Activated T-helper 1 cell treated with anti-CD3 and anti-CD28 coated beads, Interleukin-2, amount 50 U/mL, for 16 hours (primary cell): ENCODE results near the gene FHOD3.
"Not testable (repeated sequence)": the region's sequence is repeated elsewhere in the genome, so short reads cannot be mapped to it uniquely, and the experiment has no call there.

Experiments used
- DNase-seq, 2 donors: peaks; one replicate each; pipeline ENCODE4 v3.0.0-alpha.2; 2020; ENCODE audit warnings: low read depth in 1 of 2, low spot score in 1 of 2

FHOD3 gene

DNA sequence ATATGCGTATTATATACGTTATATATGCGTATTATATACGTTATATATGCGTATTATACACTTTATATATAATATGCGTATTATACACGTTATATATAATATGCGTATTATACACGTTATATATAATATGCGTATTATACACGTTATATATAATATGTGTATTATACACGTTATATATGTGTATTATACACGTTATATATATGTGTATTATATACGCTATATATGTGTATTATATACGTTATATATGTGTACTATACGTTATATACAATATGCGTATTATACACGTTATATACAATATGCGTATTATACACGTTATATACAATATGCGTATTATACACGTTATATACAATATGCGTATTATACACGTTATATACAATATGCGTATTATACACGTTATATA lies 465.5 kb downstream of the FHOD3 start:
- not testable (repeated sequence) for DNase-seq

DNA sequence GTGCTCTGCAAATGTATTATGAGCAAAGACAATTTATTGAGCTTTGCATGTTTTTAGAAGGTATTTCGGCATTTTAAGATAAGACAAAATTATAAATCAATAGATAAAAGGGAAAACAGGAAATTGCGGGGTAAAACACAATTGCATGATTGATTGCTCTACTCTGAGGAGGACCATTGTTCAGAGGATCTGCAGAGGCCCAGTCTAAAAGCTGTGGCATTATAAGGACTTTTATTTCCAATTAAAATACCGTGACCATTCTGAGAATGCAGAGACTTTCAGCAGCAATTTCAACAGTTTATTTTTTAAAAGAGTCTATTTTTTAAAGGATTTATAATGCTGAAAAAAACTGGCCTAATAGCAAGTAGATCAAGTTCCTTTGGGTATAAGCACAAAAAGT lies 469.3 kb downstream of the FHOD3 start:
- DNase-seq: no peak

DNA sequence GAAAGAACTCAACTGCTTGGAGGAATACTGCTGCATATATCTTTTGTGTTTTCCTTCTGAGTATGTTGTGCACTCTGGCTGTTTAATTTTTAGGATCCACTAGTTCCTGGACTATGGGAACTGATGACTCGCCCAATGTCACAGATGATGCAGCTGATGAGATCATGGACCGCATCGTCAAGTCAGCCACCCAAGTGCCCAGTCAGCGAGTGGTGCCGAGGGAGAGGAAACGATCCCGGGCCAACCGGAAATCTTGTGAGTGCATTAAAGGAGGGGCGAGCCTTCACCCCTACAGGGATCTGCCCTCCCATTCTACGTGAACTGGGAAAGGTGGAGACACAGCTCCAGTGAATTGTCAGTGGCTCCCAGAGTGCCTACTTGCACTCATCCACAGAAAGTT lies 471.7 kb downstream of the FHOD3 start:
- no peak for DNase-seq

DNA sequence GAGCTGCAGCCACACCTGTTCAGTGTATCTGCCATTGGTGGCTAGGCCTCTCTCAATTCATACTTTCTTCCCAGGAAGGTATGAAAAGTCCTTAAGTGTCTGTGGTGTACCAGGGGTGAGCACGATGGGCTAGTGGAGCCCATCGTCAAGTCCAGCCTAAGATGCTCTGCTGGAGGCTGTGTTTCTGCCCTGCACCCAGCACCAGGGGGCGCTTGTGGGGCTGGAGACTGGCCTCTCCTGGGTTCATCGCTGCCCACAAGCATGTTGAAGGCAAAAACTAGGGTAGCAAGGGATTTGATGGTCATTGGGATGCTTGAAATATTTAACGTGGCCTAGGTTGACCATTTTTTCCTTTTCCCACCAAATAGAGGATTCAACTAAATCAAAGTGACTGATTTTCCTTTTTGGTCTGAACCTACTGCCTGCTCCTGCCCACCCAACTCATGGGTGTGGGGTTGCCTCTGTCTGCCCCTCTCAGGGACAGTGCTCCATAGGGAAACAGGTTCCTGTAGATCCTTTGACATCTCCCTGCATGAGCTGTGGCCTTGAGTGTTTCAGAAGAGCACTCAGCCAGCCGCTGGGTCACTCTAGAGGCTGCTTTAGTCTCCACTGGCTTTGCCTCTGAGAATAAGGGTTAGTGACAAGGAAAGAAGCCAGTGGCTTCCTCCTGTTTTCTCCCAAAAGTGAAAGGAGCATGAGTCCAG lies 472.2 kb downstream of the FHOD3 start:
- DNase-seq: no peak

DNA sequence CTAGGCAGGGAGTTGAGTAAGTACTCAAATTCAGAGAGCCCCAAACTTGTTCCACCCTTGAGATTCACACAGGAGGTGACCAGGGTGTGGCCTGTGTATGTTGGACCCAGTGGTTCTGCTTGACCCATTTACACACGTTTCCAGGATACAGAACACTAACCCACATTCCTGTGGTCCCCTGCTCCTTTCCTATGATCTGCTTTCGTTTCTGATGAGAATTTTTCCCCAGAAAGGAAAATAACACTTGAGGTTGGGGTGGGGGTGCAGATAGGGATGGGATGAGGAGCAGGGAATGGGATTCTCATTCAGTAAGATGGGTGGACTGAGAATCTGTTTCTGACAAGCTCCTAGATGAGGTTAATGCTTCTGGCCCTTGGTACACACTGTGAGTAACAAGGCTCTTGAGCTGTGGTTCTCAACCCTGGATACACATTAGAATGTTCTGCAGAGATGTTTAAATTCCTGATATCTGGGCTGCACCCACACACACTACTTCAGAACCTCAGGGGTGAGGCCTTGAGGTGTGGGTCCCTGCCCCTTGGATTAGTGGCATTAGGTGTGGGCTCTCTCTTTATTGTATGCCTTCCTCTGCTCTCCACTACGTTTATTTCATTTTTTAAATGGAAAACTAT lies 472.9 kb downstream of the FHOD3 start:
- DNase-seq: no peak

DNA sequence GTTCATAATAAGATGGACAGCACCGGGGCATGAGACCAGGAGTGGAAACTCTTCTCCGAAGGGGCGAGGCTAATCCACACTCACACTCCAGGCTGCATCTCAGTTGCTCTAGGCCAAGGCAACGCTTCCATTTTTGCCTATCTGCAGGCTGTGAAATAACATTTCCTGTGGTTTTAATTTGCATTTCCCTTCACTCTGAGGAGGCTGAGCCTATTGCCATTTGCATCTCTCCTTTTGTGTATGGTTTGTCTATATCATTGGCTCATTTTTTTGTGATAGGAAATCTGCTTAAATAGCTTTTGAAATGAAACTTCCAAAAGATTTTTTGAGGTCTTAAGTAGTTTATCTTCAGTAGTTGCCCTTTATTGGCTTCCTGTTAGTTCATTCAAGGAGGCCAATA lies 473.7 kb downstream of the FHOD3 start:
- DNase-seq: no peak

DNA sequence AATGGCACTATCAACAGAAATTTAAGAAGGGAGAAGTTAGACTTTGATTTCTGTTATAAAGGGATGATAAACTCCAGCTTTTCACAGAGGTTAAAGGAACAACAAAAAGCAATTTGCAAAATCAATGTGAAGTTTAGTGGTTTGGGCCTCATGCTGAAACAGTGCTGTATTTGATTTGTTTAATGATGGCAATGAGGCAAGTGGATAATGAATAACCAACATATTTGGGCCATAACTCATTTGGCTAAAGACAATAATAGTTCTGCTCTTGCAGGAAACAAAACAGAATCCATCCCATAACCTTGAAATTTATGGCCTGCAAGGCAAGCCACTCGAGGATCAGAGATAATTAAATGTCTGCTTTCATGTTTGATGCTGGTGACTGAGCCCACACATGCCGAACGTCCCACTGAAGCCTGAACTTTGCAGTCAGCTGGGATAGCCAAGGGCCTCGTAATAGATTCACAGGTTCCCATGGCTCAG lies 474.8 kb downstream of the FHOD3 start:
- no peak for DNase-seq

DNA sequence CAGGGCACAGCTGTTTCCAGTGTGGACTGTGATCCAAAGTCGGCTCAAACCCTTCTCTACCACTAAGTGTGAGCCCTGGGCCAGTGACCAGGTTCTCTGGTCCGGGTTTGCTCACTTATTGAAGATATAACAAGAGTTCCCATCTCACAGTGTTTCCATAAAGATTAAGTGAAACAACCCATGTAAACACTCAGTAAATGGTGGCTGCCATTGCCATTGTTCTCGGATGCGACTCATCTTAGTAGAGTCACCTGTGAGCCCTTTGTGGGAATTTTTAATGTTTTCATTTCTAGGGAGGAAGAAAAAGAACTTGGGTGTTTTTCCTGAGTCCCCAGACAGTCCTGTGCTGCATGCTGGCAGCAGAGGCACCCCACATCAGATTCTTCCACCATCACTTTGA lies 477.9 kb downstream of the FHOD3 start:
- no peak for DNase-seq

DNA sequence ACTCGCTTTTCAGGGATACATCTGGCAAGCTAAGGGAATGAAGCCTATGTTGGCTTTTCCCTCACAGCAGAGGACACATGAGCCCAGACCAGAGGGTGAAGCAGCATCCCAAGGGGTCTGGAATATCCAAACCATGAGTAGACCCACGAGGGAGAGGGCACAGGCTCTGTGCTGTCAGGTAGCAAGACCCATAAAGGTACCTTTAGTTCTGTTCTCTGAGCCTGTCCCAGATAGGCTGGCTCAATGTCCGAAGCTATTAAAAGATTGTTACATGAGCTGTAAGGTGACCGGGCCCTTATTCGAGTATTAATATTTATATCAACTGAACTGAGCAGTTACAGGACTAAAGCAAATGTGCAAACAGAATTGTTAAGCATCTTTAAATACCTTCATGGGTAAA lies 479.1 kb downstream of the FHOD3 start:
- no peak for DNase-seq

DNA sequence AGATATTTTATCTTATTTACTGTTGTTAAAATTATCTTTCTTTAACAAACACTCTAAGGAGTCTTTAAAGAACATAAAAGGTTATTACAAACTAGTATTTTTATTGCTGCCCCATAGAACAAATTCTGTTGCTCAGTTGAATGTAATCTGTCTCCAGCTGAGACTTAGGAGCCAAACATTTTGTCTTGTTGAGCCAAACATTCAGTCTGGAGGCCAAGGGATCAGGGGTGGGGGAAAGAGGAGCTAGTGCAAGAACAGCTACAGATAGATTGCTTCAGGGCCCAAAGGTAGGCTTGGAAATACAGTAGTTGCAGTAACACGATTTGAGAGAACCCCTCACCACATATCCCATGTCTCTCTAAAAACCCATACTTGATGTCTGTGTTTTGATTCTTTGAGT lies 480.1 kb downstream of the FHOD3 start:
- no peak for DNase-seq

DNA sequence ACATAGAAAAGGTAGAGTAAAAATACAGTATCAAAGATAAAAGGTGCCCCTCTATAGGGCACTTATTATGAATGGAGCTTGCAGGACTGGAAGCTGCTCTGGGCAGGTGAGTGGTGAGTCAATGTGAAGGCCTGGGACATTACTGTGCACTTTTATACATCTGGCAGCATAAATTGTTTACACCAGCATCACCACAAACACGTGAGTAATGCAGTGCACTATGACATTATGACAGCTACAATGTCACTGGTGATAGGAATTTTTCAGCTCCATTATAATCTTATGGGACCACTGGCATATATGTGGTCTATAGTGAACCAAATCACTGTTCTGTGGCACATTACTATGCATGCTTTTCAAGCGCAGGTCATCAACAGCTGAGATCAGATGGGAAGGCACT lies 483.2 kb downstream of the FHOD3 start:
- DNase-seq: no peak

DNA sequence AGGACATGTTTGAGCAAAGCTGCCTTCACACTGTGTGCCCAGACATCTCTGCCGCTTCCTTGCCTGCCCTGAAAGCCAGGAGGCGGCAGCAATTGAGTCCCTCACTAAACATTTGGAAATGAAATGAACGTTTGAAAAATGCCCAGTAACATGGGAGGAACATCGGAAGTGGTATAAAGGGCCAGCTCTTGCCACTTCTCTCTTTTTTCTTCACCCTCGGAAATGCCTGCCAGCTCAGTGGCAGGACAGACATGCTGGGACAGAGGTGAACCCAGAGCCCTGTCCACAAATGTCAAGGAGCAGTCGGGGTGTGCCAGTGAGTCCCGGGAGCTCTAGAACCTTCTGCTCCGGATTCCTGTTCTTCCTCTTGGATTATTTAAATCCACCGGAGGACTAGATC lies 485.2 kb downstream of the FHOD3 start:
- DNase-seq: no peak

DNA sequence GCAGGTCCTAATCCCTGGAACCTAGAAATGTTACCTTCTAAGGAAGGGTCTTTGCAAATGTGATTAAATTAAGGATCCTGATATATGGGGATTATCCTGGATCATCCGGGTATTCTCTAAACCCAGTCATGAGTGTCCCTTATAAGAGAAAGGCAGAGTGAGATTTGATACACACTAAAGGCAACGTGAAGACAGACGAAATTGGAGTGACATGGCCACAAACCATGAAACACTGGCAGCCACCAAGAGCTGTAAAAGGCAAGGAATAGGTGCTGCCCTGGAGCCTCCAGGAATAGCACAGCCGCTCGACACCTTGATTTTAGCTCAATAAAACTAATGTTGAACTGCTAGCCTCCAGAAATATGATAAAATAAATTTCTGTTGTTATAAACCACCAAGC lies 486.3 kb downstream of the FHOD3 start:
- DNase-seq: no peak

DNA sequence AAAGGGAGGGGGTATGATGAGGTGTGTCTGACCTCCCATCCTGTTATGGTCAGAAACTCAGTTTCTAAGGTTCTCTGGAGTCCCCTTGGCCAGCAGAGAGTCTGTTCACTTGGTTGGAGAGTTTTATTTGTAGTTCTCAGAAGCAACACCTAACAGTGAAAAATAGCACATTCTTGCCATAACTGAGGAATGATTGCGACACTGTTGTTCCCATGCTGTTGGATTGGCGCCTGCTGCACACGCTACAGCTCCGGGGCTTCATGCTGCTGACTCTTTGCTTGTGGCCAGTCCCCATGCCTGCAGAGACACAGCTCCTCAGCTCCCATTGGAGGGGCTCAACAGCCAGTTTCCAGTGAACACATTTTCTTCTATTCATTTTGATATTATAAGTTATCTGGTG lies 489.2 kb downstream of the FHOD3 start:
- DNase-seq: no peak

DNA sequence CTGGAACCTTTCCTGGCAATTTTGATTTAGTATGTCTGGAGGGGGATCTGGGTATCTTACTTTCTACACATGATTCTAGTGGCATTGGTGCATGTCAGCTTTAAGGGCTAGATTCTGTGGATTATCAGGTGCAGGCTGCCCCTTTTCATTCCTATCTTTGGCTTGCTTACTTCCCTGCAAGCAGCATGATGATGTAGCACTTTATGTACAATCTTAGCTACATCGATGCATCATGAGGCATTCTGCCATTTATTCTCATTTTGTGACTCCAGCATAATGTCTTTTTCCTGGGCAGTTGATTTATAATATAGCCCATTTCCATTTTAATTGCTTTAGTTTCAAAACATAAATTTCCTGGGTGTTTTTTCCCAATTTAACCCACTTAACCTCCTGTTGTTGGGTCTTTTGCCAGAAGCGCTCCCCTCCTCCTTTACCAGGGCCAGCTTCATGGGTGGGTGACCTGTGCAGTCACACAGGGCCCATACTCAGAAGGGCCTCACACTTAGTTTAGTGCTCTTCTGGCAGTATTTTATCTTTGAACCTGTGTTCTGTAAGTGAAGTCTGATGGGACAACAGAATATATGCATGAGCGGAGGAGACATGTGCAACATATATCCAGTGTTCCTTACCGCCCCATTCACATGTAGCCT lies 495.2 kb downstream of the FHOD3 start:
- no peak for DNase-seq

DNA sequence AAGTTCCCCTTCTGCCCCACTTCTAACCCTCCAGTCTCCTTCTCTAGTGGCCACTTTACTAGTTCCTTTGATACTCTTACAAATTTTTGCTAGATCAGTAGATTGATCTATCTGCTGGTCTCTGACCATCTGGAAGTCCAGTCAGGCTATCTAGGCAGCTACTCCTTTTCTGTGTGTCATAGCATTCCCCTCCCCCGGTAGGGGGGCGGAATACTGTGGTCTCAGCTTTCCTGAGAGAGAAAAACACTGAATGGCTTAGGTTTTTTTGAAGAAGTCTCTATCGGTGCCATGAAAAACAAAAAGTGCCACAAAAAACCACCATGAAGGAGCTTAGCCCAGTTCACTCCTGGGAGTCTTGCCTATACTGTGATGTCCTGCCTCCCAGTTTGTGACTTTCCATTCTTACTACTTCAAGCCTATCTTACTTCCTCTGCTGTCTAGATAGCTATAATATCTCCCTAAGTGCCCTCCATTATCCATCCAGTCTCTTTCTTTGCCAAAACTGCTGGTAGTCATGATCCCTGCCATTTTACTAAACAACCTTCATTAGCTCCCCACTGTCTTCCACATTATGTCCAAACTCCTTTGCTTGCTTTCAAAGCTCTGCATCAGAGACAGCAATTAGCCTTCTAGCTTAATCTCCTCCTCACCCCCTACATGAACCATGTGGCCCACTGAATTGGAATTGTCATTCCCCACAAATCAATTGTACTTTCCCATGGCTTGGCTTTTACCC lies 501.4 kb downstream of the FHOD3 start:
- no peak for DNase-seq

DNA sequence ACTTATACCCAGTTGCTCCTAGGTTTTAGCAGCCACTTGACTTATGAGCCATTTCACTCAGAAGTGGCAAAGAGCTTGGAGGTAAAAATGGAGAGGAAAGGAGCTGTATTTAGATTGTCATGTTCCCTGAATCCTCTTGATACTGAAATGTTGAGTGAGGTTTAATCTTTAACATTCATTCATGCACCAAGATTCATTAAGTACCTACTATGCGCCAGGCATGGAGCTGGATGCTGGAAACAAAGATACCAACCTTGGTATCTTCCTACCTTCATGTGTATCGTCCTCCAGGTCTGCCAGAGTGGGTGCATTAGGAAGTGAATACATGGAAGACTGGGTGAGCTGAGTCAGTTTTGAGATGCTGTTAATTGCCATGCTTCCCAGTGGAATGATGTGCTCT lies 507.6 kb downstream of the FHOD3 start:
- no peak for DNase-seq

DNA sequence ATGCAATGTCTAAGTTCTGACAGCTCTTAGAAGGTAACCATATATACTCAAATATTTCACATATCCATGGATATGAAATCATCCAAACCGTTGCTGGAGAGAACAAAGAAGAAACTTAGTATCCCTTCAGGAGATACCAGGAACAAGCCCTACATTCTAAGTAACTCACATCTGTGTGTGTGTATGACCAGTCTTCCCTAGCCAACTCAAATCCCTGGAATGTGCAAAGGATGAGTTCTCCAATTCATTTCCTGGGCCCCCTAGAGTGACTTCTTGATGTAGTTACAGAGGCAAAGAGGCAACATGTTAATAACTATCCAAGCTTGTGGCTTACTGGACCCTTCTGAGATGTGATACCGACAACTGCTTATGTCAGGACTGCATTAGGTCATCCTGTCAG lies 511.2 kb downstream of the FHOD3 start:
- no peak for DNase-seq

DNA sequence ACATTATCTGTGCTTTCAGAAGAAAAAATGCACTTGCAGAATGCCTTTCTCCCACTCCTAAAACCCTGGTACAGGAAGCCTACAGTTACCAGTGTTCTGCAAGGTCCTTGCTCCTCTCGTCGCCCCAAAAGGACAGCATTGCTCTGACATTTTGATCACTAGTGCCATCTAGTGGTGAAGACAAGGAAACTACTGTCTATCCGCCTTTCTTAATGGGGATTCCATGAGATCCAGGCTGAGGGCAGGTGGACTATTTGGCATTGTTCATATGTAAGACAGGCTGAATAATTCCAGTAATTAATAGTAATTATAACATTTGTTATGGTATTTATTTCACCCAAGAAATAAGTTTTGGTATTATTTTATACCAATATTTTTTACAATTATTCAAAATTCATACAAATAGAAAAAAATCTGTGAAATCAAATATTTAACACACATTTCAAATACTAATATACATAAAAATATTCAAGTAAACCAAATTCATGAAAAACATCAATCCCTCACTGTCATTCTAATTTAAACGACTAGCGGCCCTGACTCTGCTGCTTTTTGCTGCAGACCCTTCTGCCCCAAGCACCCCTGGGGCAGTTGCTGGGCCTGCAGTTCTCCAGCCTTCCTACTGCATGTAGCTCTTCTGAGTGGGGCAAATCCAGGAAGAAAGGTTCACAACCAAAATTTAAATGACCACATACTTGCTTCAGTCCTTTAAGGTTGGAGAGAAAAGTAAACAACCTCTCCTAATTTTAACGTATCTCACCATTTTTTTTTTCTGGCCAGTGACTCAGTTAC lies 512.3 kb downstream of the FHOD3 start:
- peak in 1 of 2 donors; percentile 5 for DNase-seq

DNA sequence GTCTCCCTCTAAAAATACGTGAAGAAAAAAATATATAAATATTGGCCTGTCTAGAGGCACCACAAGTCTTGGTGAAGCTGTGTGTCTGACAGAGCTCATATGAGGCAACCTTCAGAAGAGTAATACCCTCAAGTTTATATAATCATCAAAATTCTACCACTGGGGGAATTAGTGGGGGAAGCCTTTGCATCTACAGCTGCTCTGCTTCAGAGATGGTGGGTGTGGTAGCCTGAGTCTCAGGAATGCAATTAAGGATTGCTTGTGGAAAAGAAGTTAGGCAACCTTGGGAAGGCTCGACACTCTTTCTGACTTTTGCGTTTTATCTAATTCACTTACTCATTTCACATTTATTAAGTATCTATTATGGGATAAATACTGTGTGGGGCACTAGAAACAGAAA lies 513.9 kb downstream of the FHOD3 start:
- no peak for DNase-seq

DNA sequence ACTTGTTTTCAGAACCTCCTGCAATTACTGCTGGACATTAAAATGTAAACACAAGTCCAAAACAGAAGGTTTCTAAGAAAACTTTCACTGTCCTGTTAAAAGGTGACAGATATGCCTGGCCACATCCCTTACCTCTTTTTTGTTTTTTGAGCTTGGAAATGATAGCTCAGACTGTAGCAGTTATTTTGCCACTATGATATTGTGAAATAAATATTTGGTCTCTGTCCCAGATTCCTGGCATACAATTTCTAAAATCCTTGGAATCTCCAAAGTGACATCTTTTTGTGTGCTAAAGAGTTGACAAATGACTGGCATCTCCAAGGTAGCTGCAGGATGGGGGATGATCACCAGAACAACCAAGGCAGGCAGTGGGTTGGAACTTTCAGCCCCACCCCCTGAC lies 514.4 kb downstream of the FHOD3 start:
- DNase-seq: no peak
